ENCODE measurements around the gene CHMP6.
A peak's percentile ranks its signal among the peaks of the same experiment; 100 is the strongest.

Gene CHMP6

GRCh38 chr17:80991645-80992076 lies at the start of gene CHMP6:
Gene CHMP6 (plus strand): TSS chr17:80991841. CDS start chr17:80991919, 78 bp downstream.
- DNase-seq = peak; percentile 47

DNA sequence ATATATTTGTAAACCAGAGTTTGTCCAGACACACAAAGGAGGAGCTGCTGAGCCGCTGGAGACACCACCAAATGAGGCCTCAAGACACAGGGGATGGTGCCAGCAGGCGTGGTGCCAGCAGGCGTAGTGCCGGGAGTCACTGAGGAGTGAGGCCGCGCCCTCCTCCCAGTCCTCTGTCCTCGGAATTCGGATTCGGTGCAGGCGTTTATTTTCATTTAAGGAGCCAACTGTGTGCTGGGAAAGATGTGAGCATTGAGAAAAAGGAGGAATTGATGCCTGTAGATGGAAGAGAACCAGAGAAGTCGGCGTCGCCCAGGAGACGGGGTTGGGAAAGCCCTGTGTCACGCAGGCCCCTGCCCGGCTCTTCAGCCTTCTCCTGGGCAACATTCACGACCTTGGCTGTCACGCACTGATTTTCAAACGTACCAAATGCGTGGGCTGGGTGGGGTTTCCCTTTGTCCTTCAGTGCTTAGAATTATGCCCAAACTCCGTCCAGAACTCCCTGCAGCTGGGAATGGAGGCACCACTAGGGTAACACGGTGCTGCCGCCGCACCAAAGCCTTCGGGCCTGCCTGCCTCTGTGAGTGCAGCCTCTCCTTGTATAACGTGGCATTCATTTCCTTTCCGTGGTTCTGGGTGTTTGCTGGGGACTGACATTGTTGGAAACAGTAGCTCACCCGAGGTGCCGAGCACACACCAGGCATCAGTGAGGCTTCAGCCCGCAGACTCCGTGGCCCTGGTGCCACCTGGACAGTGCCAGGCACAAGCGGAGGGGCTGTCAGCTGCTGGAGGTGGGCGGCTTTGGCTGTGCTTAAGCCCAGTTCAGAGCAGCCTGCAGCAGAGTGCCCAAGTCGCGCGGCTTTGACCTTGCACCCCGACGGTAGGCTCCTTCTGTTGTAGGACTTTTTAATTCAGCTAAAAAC lies 49.0 kb upstream of the CHMP6 start:
- no peak for DNase-seq

DNA sequence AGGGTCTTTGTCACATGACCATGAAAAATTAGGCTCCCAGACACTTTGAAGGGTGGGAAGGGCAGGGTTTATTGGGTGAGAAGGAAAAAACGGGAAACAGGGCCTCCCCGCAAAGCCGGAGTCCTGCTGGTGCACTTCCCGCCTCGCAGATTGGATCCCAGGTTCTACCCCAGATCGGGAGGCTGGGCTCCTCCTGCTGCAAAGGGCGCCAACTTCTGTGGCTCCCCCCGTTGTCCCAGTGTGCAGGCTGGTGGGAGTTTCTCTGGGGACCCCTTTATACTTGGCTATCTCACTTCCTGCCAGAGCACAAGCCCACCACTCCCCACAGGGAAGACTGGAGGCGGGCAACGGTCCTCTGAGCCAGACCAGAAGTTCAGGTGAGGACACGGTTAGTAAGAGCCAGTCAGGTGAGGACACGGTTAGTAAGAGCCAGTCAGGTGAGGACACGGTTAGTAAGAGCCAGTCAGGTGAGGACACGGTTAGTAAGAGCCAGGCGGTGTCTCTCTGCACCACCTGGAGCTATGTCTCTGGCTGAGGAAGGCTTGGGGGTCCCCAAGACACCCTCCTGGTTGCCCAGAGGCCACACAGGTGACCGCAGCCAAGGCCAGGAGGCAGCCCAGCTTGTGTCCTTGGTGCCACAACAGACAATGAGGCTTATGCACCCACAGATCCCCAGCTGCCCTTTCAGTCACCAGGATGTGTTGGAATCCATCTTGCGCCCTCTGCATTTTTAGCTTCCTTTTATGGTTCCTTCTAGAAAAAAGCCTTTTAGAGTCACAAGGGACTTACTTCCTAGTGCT lies 48.1 kb upstream of the CHMP6 start:
- no peak for DNase-seq

DNA sequence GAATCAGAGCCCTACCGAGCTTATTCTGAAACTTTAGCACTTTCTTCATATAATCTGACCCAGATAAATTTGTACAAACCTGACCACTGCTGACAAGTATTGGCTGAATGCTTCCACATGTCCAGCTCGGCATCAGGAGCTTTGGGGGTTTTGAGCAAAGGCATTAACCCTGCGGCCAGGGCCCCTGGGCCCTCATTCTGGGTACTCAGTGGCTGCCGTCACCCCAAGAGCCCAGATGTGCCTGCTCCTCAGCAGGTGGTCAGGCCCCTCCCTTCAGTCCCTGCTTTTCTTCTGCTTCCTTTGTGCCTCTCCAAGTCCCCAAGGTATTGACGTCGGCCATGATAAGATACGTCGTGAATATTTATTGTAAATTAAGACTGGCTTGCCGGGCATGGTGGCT lies 47.3 kb upstream of the CHMP6 start:
- no peak for DNase-seq

- no peak for DNase-seq
Observed at GRCh38 chr17:80945736-80946135, 45.9 kb upstream of the CHMP6 start.

GRCh38 chr17:80946449-80946848 lies 45.2 kb upstream of the CHMP6 start:
- no peak for DNase-seq

GRCh38 chr17:80947200-80947940 lies 44.3 kb upstream of the CHMP6 start:
- DNase-seq = no peak

- DNase-seq = no peak
Observed at GRCh38 chr17:80948019-80948975, 43.3 kb upstream of the CHMP6 start.

DNA sequence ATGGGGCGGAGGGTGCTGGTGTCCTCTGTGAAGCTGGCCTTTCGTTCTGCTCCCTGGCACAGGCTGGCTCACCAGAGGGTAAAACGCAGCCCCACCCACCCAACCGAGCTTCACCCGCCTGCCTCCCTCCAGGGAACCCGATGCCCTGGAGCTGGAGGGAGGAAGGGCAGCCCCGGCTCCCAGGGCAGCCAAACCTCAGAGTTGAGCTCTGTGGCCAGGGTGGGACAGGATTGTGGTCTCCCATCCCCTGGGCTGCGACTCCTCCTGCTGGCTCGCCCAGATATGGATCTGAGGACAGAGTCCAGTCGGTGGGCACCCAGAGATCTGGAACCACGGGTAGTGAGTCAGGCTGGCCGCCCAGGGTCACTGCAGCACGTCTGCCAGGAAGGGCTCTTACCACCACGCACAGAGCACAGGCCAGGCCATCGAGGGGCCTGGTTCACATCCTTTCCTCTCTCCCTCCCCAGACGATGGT lies 42.6 kb upstream of the CHMP6 start:
- no peak for DNase-seq

GRCh38 chr17:80949451-80950421 lies 41.9 kb upstream of the CHMP6 start:
- no peak for DNase-seq

GRCh38 chr17:80950466-80951120 lies 41.0 kb upstream of the CHMP6 start:
- DNase-seq = no peak

DNA sequence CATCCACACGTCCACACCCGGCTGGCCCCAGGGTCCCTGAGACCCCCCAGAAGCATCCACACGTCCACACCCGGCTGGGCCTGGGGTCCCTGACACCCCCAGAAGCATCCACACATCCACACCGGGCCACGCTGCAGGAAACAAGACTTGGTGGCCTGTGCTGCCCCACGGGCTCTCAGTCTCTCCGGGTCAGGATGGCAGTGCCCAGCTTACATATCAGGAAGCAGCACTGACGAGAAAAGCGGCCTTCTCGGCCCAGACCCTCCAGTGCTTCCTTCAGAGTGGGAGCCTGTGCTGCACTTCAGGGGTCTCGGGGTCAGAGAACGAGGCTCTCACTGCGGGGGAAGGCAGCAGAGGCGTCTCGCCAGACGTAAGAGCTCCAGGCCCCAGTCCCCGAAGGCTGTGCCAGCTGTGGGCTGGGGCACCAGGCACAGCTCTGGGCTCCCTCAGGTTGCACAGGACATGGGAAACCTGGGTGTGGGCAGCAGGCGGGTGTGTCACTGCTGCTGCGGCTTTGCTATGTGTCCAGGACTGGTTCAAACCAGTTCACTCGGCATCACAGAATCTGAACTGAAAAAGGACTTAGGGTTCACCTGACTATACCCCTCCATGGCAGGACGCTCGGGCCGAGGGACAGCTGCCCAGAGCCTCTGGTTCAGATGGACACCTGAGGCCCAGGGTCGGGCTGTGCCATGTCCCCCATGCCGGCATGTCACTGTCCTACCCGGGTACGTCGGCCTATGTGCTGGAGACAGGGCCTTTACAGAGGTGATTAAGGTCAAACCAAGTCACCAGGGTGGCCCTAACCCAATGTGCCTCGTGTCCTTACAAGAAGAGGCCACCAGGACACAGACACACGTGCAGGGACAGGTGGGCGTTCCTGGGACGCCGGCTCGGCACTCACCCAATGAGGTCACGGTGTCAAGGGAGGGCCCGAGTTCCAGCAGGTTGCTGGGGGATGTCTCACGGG lies 40.2 kb upstream of the CHMP6 start:
- no peak for DNase-seq

- DNase-seq = no peak
Observed at GRCh38 chr17:80952291-80952690, 39.4 kb upstream of the CHMP6 start.

DNA sequence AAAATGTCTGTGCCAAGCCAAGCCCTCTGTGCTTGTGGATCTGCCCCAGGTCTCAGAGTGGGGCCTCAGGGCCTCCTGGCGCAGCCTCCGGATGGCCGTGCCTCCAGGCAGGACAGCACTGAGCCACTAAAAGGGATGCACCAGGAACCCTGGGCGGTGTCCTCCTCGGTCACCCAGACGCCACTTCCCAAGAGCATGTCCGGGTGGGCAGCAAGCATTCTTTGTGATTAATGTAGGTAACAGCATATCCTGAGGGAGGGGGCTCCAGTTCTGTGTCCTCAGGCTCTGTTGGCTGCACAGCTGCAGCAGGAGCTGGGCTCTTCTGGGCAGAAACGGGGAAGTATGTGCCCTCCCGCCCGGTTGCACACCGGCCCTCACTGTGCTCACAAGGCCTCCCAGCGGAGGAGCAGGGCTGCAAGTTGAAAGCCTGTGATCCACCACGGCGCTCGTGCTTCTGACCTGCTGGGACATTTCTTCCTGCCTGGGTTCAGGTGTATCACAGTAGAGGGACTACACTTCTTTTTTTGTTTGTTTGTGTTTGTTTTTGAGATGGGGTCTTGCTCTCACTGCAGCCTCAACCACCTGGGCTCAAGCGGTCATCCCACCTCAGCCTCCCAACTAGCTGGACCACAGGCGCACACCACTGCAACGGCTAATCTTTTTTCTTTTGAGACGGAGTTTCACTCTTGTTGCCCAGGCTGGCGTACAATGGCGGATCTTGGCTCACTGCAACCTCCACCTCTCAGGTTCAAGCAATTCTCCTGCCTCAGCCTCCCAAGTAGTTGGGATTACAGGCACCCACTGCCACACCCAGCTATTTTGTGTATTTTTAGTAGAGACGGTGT lies 37.9 kb upstream of the CHMP6 start:
- no peak for DNase-seq

- DNase-seq = no peak
Observed at GRCh38 chr17:80955078-80955477, 36.6 kb upstream of the CHMP6 start.

- DNase-seq = no peak
Observed at GRCh38 chr17:80955671-80956280, 35.9 kb upstream of the CHMP6 start.
